ELF-1 (cell line): ENCODE data around the gene HTR5A.

ENCODE experiments used
- DNase-seq: peaks from one replicate; pipeline ENCODE4 v3.0.0-alpha.2; 2016; ENCODE audit warnings: low read depth, low spot score

Gene HTR5A

DNA sequence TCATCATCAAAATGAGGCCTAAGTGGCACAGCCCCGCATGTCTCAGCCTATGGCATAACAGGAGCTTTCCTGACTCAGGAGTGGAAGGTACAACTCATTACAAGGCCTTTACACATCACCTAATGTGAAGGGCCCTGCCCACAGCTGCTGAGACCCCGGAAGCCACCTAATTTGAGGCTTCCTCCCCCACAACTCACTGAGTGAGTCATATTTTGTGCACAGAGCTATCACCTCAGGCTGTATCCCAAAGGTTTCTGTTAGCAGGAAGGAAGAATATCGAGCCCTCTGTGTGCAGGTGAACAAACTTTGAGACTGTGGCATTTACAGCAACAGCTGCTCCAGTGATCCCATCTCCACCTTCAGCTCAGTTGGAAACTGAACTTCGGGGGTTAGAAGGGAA lies 20.6 kb downstream of the HTR5A start:
- no peak for DNase-seq

DNA sequence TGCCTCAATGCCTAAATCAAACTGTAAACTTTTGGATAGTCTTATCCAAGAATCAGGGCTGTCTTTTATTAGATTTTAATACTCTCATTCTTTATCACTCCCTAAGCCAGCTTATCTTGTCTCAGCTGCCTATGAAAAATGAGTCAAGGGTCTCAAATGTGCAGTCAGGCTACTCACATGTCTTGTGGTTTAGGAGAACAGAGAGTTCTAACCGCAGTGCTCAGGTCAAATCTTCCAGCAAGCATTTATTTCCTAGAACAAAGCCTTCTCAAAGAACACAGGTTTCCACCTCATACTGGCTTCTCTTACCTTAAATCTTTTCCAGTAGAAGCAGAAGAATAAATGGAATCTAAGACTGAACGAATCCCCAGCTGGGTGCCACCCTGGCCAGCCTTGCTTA lies 23.5 kb downstream of the HTR5A start:
- DNase-seq = no peak

DNA sequence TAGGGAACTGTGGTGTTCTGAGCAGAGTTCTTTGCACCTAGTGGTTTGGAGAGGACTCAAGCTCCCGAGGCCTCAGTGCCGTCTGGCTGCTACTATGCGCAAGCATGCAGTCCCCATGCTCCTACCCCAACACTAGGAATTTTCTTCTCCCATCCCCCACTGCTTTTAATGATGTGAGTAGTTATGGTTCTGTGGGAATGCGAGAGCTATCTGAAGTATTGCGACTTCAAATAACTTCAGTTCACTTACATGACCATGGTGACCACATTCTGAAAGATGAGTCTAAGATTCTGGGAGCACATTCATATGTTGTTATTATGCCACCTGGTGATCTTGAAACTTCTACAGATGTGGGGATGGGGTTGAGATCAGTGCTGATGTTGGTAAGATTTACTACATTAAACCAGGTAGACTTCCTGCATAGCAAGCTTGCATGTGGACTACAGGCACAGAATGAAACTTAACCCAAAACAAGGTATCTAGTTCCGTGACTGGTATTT lies 24.6 kb downstream of the HTR5A start:
- no peak for DNase-seq

DNA sequence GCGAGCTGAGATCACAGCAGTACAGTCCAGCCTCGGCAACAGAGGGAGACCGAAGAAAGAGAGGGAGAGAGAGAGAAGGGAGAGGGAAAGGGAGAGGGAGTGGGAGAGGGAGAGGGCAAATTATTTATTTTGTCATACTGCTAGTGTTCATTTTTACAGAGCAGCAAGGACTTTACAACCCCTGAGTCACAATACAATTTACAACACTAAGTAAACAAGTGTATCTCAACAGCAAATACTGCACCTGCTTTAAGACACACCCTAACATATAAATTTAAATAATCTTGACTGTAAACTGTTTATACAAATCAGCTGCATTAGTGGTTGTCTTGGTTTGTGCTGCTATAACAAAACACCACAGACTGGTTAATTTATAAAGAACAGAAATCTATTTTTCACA lies 27.2 kb downstream of the HTR5A start:
- DNase-seq = no peak

DNA sequence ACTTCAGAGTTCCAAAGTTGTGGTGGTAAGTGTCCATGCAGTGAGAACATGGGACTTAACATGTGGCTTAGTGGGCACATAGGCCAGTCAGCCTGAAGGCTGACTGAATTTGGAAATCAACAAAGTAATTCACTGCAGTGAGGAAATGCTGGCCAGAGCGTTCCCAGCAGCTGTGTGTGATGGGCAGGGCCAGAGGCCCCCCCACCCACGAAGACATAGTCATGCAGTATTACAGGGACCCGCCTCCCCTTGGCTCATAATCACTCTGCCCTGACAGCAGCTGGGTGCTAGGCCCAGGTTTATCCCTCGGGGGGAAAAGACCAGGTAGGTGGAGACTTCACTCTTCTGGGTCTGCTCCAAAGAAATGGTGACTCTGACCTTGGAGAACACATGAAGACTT lies 33.7 kb downstream of the HTR5A start:
- DNase-seq = no peak

DNA sequence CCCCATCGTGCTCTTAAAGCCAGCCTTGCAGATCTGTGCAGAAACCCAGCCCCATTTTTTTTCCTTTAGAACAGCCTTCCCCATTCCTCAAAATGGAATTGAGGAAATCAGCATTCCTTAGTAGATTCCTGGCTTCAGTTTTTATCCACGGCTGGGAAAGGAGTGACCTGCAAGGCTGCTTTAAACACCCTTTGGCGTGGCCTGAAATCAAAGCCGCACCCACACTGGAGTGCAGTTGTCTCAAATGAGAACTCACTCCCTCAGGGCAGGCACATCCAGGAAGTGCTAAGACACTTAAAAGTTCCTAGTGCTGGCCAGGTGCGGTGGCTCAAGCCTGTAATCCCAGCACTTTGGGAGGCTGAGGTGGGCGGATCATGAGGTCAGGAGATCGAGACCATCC lies 34.8 kb downstream of the HTR5A start:
- DNase-seq = peak; percentile 43

DNA sequence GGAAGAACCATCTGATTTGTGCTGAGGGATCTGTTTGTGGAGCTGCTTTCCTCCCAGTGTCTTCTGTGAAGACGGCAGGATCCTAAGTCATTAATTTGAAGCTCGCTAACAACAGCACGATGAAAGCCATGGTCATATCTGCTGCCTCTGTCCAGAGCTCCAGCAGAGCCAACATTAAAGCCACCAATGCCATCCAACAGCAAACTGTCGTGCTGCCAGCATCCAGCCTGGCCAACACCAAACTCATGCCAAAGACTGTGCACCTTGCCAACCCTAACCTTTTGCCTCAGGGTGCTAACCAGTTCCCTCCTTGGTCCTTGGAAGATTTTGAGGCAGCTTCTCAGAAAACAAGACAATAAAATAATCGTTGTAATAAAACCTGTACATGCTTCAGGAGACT lies 36.2 kb downstream of the HTR5A start:
- no peak for DNase-seq

DNA sequence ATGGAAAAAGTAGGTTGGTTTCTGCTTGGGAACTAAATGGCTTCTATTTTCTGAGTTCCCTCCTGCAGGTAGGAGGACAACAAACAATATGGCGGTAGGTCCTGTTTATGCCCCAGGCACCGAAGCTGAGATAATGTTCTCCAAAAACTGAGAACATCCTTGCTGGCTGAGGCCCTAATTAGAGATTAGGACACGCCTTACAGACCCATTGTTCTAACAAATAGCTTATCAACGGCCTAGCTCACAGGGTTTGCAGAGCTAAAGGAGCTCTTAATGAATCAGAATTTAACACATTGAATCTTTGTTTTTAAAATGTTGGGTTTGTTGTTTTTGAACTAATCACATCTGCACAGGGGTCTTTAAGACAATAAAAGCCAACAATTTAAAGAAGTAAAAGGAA lies 37.0 kb downstream of the HTR5A start:
- peak; percentile 34 for DNase-seq

DNA sequence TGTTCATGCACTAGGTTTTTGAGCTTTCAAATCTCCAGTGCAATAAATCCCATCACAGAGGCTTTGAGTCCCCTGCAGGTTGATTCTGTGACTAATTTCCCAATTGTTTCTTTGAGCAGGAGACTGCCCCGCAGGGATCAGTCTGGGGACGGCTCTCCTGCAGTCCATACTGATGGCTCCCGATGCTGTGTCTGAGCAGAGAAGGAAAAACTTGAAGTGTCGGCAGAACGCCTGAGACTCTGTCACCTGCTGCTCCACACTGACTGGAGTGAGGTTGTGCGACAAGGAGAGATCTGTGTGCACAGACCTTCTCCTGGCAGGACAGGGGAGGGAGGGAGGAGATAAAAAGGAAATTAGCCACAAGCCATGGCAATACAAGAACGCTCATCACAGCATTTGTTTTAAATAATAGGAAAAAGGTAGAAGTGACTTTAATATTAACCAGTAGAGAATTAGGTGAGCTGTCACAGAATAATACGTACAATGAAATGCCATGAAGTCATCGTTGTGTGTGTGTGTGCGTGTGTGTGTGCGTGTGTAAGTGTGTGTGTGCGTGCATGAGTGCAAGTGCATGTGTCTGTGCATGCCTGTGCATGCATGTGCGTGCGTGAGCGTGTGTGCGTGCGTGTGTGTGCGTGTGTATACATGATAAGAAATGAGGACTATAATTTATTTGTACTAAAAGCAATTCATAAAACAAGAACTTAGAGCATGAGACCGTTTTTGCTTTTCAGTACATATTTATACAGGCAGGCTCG lies 38.2 kb downstream of the HTR5A start:
- peak; percentile 44 for DNase-seq

DNA sequence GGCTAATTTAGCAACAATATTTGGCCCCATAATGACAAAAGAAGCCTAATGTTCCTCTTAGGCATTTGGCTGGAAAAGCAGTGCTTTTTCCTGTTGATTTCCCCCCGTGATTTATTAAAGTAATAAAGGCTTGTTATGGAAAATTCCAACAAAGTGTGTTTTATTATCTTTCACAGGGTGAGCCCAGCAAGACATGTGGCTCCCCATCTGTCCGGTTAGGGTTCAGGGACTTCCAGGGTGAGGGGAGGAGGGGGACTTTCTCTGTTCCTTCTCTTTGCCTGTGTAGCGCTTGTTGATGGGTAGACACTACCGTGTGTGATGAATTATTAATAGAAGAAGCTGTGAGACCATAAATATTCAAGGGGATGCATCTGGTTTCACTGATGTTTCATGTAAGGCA lies 39.0 kb downstream of the HTR5A start:
- no peak for DNase-seq

DNA sequence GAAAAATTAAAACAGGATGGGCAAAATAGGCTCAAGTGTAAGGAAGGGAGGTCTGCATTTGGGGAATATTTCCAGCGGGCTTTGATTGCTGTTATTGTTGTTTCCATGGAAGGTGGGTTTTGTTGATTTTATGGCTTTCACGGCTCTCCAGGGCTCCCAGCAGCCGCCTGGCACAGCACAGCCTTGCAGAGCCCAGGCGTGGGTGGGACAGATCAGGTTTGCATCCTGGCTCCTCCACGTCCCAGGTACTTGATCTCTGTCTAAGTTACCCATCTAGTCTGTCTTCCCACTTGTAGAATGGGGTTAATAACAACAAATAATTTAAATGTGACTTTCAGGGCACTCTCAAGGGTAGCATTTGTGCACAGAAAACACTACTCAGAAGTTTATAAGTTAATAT lies 45.2 kb downstream of the HTR5A start:
- DNase-seq = no peak

DNA sequence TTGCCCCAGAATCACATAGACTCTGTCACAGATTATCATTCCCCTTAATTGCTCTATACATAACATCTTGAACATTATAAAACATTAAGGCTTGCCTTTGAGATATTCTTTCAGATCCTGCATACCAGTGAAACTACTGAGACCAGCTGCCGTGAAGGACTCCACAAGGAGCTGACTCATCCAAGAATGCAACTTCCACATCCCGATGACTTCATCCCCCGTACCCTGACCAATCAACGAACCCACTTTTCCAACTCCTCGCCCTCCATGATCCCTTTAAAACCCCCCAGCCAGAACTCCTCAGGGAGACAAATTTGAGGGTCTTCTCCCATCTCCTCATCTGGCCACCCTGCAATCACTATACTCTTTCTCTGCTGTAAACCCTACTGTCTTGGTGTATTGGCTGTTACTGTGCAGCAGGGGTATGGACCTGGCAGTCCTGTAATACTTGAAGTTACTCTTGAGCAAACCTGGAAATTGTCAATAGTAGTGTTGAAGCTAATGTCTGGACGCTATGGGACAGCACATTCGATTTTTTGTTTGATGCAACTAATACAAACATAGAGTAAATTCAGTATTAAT lies 49.8 kb downstream of the HTR5A start:
- no peak for DNase-seq

DNA sequence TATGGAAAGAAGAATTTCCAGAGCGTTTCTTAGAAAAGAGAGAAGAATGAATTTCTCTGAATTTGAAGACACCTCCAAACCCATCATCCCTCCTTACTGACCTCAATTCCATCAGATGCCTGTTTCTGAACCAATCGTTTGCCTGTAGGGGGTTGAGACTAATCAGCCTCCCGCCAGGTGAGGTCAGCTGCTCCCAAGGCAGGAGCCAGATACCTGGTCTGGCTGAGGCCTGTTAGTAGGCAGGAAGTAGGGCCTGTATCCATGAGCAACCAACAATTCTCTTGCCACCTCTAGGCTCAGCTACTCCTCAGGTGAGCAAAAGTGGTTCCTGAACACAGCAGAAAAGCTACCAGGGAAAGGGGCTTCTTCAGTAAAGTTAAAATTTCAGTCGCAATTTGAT lies 50.3 kb downstream of the HTR5A start:
- no peak for DNase-seq

DNA sequence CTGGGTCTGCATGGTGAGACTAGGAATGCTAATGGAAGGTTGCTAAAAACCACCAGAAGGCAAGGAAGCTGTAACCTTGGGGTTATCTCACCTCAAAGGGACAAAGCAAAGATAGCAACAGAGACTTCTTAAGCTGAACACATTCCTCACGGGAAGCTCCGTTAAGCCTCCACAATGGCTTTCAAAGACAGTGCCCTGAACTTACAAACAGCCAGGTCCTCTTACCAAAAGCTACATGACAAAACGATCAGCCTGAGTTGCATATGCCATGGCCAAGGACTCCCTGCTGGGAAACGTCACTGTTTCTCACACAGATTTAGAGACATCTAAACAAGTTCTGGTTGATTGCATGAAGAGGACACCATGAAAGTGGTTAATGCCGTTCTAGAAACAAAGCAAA lies 52.7 kb downstream of the HTR5A start:
- peak; percentile 58 for DNase-seq

DNA sequence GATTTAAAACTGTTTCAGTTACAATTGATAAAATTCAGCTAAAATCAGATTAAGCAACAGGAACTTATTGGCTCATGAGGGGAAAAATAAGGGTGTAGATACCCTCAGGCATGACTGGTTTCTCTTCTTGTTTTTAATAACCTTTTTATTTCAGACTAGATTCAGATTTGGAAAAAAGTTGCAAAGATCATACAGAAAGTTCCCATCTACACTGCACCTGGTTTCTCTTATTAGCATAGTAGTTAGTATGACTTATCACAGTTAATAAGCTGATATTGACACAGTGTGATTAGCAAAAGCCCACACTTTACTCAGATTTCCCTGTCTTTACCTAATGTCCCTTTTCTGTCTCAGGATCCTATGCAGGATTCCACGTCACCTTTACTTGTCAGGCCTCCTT lies 53.3 kb downstream of the HTR5A start:
- no peak for DNase-seq

DNA sequence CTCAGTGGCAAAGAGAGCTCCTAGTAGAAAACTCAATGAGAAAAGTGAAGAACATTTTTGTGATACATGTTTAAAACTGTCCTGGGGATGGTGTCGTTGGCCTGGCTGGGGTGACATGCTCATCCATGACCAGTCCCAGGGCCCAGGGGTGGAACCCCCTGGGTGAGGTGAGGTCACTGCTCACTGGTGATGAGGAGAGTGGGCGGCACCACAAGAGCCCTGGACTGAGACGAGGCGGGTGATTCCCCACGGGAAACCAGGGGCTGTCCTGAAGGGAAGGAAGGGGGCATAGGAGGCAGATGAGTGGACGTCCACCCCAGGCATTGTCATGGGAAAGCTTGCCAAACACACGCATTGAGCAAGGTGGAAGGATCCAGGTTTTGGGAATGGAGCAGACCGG lies 54.6 kb downstream of the HTR5A start:
- no peak for DNase-seq

DNA sequence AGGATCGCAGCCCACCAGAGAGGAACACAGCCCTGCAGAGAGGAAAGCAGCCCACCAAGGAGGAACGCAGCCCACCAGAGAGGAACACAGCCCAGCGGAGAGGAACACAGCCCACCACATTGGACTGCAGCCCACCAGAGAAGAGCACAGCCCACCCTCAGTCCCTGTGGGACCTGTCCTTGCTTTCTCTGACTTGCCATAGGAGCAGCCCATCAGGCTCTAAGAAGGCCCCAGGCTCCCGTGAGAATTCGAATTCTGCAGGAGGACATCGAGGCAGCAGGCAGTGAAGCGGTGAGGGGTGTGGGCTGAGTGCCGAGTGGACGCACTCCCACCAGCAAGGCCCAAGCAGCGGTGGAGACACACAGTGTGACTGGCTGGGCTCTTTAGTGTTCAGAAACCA lies 59.1 kb downstream of the HTR5A start:
- DNase-seq = no peak

DNA sequence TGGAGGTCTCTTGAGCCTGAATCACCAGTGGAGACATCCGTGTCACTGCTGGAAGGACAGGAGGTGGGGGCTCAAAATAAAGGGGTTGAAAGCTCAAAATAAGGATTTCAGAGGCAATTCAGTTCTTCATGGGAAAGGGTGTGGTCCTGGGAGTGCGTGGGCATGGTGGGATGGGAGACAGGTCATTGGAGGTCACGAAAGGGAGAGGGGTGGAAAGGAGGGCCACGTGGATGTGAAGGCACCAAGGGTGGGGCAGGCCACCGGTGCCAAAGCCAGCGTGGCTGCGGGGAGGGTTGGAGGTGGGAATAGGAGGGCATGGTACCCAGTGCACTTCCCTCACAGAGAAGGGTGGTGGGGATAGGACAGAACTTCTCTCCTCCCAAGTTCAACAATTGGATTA lies 59.7 kb downstream of the HTR5A start:
- DNase-seq = no peak

DNA sequence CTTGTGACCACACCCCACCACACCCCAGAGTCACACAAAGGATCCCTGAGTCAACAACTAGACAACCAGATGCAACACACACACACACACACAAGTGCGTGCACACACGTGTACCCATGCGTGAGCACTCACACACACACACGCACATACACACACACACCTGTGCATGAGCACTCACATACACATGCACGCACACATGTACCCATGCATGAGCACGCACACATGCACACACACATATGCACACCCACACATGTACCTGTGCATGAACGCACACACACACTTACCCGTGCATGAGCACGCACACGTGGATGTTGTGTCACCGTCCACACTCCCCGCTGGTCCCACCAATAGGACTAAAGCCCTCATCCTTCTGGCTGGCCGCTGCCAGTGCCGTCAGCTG lies 60.4 kb downstream of the HTR5A start:
- DNase-seq = no peak

DNA sequence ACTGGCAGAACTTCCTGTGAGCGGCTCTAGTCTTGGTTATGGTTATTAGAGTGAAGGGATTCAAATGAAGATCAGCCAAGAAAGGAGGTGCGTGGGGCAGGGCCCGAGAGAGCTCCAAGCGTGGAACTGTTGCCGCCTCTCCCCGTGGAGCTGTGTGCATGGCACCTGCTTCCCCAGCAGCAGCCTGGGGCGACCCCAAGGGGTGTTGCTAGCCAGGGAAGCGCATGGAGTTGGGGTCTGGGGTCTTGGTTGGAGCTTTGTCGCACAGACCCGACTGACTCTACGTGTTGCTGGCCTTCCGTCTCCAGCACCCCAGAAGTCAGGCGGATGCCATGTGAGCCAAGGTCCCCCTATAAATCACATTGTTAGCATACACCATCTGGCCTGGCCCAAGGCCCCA lies 61.0 kb downstream of the HTR5A start:
- DNase-seq = no peak

DNA sequence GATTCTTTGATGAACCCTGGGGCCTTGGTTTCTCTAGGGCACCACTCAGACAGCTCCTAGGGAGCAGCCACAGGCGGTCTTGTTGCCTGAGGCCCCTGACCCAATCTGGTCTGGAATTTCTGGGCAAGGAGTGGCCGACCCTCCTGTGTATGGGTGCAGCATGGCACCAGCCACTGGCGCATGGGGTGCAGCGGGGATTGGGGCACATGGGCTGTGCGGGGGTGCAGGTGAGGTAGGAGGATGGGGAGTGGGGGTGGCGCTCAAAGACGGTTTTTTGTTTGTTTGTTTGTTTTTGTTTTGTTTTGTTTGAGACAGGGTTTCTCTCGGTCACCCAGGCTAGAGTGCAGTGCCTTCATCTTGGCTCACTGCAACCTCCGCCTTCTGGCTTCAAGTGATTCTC lies 62.3 kb downstream of the HTR5A start:
- DNase-seq = no peak

DNA sequence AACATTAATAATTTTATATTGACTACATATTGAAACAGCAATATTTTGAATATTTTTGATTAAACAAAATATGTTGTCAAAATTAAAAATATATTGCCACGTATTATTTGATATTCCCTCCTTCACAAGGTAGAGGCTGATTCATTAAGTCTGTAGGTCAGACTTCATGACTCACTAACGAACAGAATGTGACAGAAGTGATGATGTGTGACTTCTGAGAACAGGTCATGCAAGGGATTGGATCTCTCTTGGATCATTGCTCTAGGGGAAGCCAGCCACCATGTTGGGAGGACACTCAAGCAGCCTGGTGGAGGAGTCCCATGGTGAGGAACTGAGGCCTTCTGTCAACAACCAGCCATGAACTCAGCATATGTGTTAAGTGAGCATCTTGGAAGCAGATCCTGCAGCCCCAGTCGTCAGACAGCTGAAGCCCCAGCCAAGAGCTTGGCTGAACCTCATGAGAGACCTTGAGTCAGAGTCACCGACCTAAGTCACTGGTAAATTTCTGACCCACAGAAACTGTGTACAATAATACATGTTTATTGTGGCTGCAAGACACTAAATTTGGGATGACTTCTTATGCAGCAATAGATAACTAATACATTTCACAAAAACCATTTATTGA lies 66.6 kb downstream of the HTR5A start:
- DNase-seq = no peak
